Purkinje cell (primary cell): ENCODE measurements around the gene ZNF174. TPM values are rescaled to one million over a fixed set of nuclear protein-coding genes. Genes with fewer than 3 reads are reported as not detected.

ENCODE experiments used
- polyA plus RNA-seq: library from polyadenylated mRNA; unstranded; fragments of >200 nt; fragmentation: Nextera tagmentation; gene quantifications from 2 replicates; pipeline ENCODE4 v1.2.1, GENCODE V29; 2014

Gene ZNF174
- 4.3 and 10.4 TPM in 2 replicates for polyA plus RNA-seq

GRCh38 chr16:3400779-3401688 is at the start of gene ZNF174, which contains the start of gene ZSCAN32:
ZNF174 (plus strand) TSS chr16:3401215; CDS start chr16:3402005, 790 bp downstream.
ZSCAN32 (minus strand) TSS chr16:3401004; CDS start chr16:3397557, 3,447 bp downstream.

GRCh38 chr16:3355589-3355988 is 45.4 kb upstream of the ZNF174 start, which contains the start of gene OR2C1:
OR2C1 (plus strand) TSS chr16:3355889; CDS start chr16:3355941, 52 bp downstream.

GRCh38 chr16:3443108-3444031 is 42.4 kb downstream of the ZNF174 start, which contains the start of the genes NAA60 and ZNF597:
NAA60 (plus strand) TSS chr16:3443680; CDS start chr16:3476228, 32,548 bp downstream.
ZNF597 (minus strand) TSS chr16:3443504; CDS start chr16:3443153, 351 bp downstream.

Other genes with a start within 250 kb of the ZNF174 start
- gene OR1F1, start 213.0 kb upstream of the ZNF174 start, polyA plus RNA-seq, result 0.27 TPM in 1 of 2 replicates, not detected in the other
- gene ZNF200, start 166.1 kb upstream of the ZNF174 start, polyA plus RNA-seq, result 3.0 and 4.7 TPM in 2 replicates
- not detected in 2 replicates for gene MEFV, start 144.6 kb upstream of the ZNF174 start, polyA plus RNA-seq
- 3.5 and 4.0 TPM in 2 replicates for gene ZNF263, start 117.7 kb upstream of the ZNF174 start, polyA plus RNA-seq
- gene TIGD7, start 95.8 kb upstream of the ZNF174 start, polyA plus RNA-seq, result 4.2 and 4.3 TPM in 2 replicates
- gene ZNF75A, start 95.7 kb upstream of the ZNF174 start, polyA plus RNA-seq, result 10.0 and 19.0 TPM in 2 replicates
- not detected in 2 replicates for gene OR2C1, start 45.3 kb upstream of the ZNF174 start, polyA plus RNA-seq
- 5.8 and 6.4 TPM in 2 replicates for gene ZSCAN32, start 211 bp upstream of the ZNF174 start, polyA plus RNA-seq
- 1.2 and 3.0 TPM in 2 replicates for gene ZNF597, start 42.3 kb downstream of the ZNF174 start, polyA plus RNA-seq
- gene NAA60, start 42.5 kb downstream of the ZNF174 start, polyA plus RNA-seq, result 90.2 and 142 TPM in 2 replicates
- not detected in 2 replicates for gene C16orf90, start 94.3 kb downstream of the ZNF174 start, polyA plus RNA-seq
- gene CLUAP1, start 99.8 kb downstream of the ZNF174 start, polyA plus RNA-seq, result 115 and 122 TPM in 2 replicates
- 0.73 and 0.89 TPM in 2 replicates for gene NLRC3, start 176.2 kb downstream of the ZNF174 start, polyA plus RNA-seq
- gene SLX4, start 210.4 kb downstream of the ZNF174 start, polyA plus RNA-seq, result 0.08 and 0.81 TPM in 2 replicates